ENCODE measurements around the gene C4A.

C4A gene

GRCh38 chr6:31943742-31944141, 38.1 kb upstream of the C4A start:
- POLR2A ChIA-PET, result no interaction called here
- CTCF ChIA-PET, result no interaction called here
- no peak for DNase-seq (ENCODE audit: extremely low spot score)
- TF ChIP-seq CTBP1 (IDR thresholded peaks at IDR 0.05; ENCODE audit: borderline replicate concordance), result no peak
- TF ChIP-seq BHLHE40 (IDR thresholded peaks at IDR 0.05; ENCODE audit: borderline replicate concordance), result no peak
- TF ChIP-seq NFRKB (IDR thresholded peaks at IDR 0.05), result no peak
- TF ChIP-seq SP1 (IDR thresholded peaks at IDR 0.05), result no peak
- TF ChIP-seq ELF4 (IDR thresholded peaks at IDR 0.05), result no peak
- no peak for TF ChIP-seq ARNT (IDR thresholded peaks at IDR 0.05)
- TF ChIP-seq, protein P1, sequence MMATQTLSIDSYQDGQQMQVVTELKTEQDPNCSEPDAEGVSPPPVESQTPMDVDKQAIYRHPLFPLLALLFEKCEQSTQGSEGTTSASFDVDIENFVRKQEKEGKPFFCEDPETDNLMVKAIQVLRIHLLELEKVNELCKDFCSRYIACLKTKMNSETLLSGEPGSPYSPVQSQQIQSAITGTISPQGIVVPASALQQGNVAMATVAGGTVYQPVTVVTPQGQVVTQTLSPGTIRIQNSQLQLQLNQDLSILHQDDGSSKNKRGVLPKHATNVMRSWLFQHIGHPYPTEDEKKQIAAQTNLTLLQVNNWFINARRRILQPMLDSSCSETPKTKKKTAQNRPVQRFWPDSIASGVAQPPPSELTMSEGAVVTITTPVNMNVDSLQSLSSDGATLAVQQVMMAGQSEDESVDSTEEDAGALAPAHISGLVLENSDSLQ (IDR thresholded peaks at IDR 0.05), result no peak
- TF ChIP-seq FOXK2 (IDR thresholded peaks at IDR 0.05), result no peak
- TF ChIP-seq FOXA1 (IDR thresholded peaks at IDR 0.05), result no peak
- TF ChIP-seq HDGF (IDR thresholded peaks at IDR 0.05; ENCODE audit: borderline replicate concordance), result no peak
- TF ChIP-seq L3MBTL2 (conservative IDR thresholded peaks at IDR 0.05), result no peak
- TF ChIP-seq SUZ12 (IDR thresholded peaks at IDR 0.05), result no peak
- no peak for TF ChIP-seq TARDBP (IDR thresholded peaks at IDR 0.05)
- no peak for TF ChIP-seq ZNF384 (IDR thresholded peaks at IDR 0.05)
- no peak for TF ChIP-seq FOXM1 (IDR thresholded peaks at IDR 0.05; ENCODE audit: borderline replicate concordance)
- no peak for TF ChIP-seq LEF1 (IDR thresholded peaks at IDR 0.05; ENCODE audit: borderline replicate concordance)

- TF ChIP-seq NFRKB (IDR thresholded peaks at IDR 0.05), result no peak
- no peak for TF ChIP-seq TARDBP (IDR thresholded peaks at IDR 0.05)
- no peak for TF ChIP-seq FOXK2 (IDR thresholded peaks at IDR 0.05)
- TF ChIP-seq, protein P1 (IDR thresholded peaks at IDR 0.05), result no peak
- TF ChIP-seq ELF4 (IDR thresholded peaks at IDR 0.05), result no peak
- TF ChIP-seq FOXM1 (IDR thresholded peaks at IDR 0.05; ENCODE audit: borderline replicate concordance), result no peak
- DNase-seq (ENCODE audit: extremely low spot score), result no peak
- ChIA-PET CTCF (interaction anchor here (0.6 kb wide), 1 partner anchor 22 kb away, joined by 3 read pairs; no protein-coding TSS in a partner anchor), POLR2A (no interaction called here)
Measured at GRCh38 chr6:31945154-31945506, 36.7 kb upstream of the C4A start.

DNA sequence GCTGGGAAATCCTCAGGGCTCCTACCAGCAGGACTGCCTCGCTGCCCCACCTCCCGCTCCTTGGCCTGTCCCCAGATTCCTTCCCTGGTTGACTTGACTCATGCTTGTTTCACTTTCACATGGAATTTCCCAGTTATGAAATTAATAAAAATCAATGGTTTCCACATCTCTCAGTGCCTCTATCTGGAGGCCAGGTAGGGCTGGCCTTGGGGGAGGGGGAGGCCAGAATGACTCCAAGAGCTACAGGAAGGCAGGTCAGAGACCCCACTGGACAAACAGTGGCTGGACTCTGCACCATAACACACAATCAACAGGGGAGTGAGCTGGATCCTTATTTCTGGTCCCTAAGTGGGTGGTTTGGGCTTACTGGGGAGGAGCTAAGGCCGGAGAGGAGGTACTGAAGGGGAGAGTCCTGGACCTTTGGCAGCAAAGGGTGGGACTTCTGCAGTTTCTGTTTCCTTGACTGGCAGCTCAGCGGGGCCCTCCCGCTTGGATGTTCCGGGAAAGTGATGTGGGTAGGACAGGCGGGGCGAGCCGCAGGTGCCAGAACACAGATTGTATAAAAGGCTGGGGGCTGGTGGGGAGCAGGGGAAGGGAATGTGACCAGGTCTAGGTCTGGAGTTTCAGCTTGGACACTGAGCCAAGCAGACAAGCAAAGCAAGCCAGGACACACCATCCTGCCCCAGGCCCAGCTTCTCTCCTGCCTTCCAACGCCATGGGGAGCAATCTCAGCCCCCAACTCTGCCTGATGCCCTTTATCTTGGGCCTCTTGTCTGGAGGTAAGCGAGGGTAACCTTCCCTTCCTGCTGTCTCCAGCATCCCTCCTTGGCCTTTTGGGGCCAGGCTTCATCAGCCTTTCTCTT, 36.1 kb upstream of the C4A start, which contains the start of gene CFB:
Gene CFB (plus strand): TSS at position 589 of the 863 bp plus-strand sequence. CDS start 127 bp downstream, at position 716.
- TF ChIP-seq TARDBP (IDR thresholded peaks at IDR 0.05) (no peak), HDGF (IDR thresholded peaks at IDR 0.05; ENCODE audit: borderline replicate concordance) (no peak), CTBP1 (IDR thresholded peaks at IDR 0.05; ENCODE audit: borderline replicate concordance) (no peak), FOXK2 (IDR thresholded peaks at IDR 0.05) (no peak), LEF1 (IDR thresholded peaks at IDR 0.05; ENCODE audit: borderline replicate concordance) (no peak), BHLHE40 (IDR thresholded peaks at IDR 0.05; ENCODE audit: borderline replicate concordance) (no peak), ELF4 (IDR thresholded peaks at IDR 0.05) (no peak), ZNF384 (IDR thresholded peaks at IDR 0.05) (no peak), FOXA1 (IDR thresholded peaks at IDR 0.05) (no peak), SP1 (IDR thresholded peaks at IDR 0.05) (no peak), SUZ12 (IDR thresholded peaks at IDR 0.05) (no peak), ARNT (IDR thresholded peaks at IDR 0.05) (no peak), FOXM1 (IDR thresholded peaks at IDR 0.05; ENCODE audit: borderline replicate concordance) (no peak), NFRKB (IDR thresholded peaks at IDR 0.05) (no peak), L3MBTL2 (conservative IDR thresholded peaks at IDR 0.05) (no peak)
- TF ChIP-seq, protein P1 (IDR thresholded peaks at IDR 0.05), result no peak
- ChIA-PET CTCF (interaction anchor here (0.6 kb wide), 1 partner anchor 23 kb away, joined by 3 read pairs; no protein-coding TSS in a partner anchor), POLR2A (no interaction called here)
- DNase-seq (ENCODE audit: extremely low spot score), result no peak

- TF ChIP-seq NFRKB (IDR thresholded peaks at IDR 0.05), result no peak
- TF ChIP-seq SP1 (IDR thresholded peaks at IDR 0.05), result no peak
- TF ChIP-seq CTBP1 (IDR thresholded peaks at IDR 0.05; ENCODE audit: borderline replicate concordance), result no peak
- no peak for TF ChIP-seq ZNF384 (IDR thresholded peaks at IDR 0.05)
- no peak for TF ChIP-seq SUZ12 (IDR thresholded peaks at IDR 0.05)
- TF ChIP-seq ELF4 (IDR thresholded peaks at IDR 0.05), result no peak
- no peak for TF ChIP-seq TARDBP (IDR thresholded peaks at IDR 0.05)
- TF ChIP-seq FOXA1 (IDR thresholded peaks at IDR 0.05), result no peak
- TF ChIP-seq, protein P1 (IDR thresholded peaks at IDR 0.05), result no peak
- TF ChIP-seq FOXK2 (IDR thresholded peaks at IDR 0.05), result no peak
- TF ChIP-seq L3MBTL2 (conservative IDR thresholded peaks at IDR 0.05), result no peak
- TF ChIP-seq BHLHE40 (IDR thresholded peaks at IDR 0.05; ENCODE audit: borderline replicate concordance), result no peak
- TF ChIP-seq HDGF (IDR thresholded peaks at IDR 0.05; ENCODE audit: borderline replicate concordance), result no peak
- TF ChIP-seq FOXM1 (IDR thresholded peaks at IDR 0.05; ENCODE audit: borderline replicate concordance), result no peak
- POLR2A ChIA-PET, result no interaction called here
- DNase-seq (ENCODE audit: extremely low spot score), result no peak
- CTCF ChIA-PET, result no interaction called here
Measured at GRCh38 chr6:31946370-31946885, 35.4 kb upstream of the C4A start.

- ChIA-PET POLR2A (no interaction called here), CTCF (no interaction called here)
- no peak for DNase-seq (ENCODE audit: extremely low spot score)
- no peak for TF ChIP-seq HDGF (IDR thresholded peaks at IDR 0.05; ENCODE audit: borderline replicate concordance)
- no peak for TF ChIP-seq ARNT (IDR thresholded peaks at IDR 0.05)
- no peak for TF ChIP-seq ZNF384 (IDR thresholded peaks at IDR 0.05)
- no peak for TF ChIP-seq BHLHE40 (IDR thresholded peaks at IDR 0.05; ENCODE audit: borderline replicate concordance)
- TF ChIP-seq ELF4 (IDR thresholded peaks at IDR 0.05), result no peak
- TF ChIP-seq L3MBTL2 (conservative IDR thresholded peaks at IDR 0.05), result no peak
- TF ChIP-seq, protein P1 (IDR thresholded peaks at IDR 0.05), result no peak
- no peak for TF ChIP-seq LEF1 (IDR thresholded peaks at IDR 0.05; ENCODE audit: borderline replicate concordance)
- TF ChIP-seq FOXM1 (IDR thresholded peaks at IDR 0.05; ENCODE audit: borderline replicate concordance), result no peak
- TF ChIP-seq SP1 (IDR thresholded peaks at IDR 0.05), result no peak
- TF ChIP-seq SUZ12 (IDR thresholded peaks at IDR 0.05), result no peak
- TF ChIP-seq FOXK2 (IDR thresholded peaks at IDR 0.05), result no peak
- no peak for TF ChIP-seq TARDBP (IDR thresholded peaks at IDR 0.05)
- no peak for TF ChIP-seq NFRKB (IDR thresholded peaks at IDR 0.05)
- TF ChIP-seq CTBP1 (IDR thresholded peaks at IDR 0.05; ENCODE audit: borderline replicate concordance), result no peak
Measured at GRCh38 chr6:31947070-31947675, 34.7 kb upstream of the C4A start.
